GM12872 (cell line): ENCODE data around the gene SLC25A45.

Source experiments
- TF ChIP-seq, protein P1 (sequence below): IDR thresholded peaks from 3 replicates; pipeline ENCODE4 v1.5.1; 2011; ENCODE audit warnings: low read depth, mild to moderate bottlenecking, low read length, moderate library complexity; ENCODE audit not compliant: insufficient read depth

Gene SLC25A45, protein sequence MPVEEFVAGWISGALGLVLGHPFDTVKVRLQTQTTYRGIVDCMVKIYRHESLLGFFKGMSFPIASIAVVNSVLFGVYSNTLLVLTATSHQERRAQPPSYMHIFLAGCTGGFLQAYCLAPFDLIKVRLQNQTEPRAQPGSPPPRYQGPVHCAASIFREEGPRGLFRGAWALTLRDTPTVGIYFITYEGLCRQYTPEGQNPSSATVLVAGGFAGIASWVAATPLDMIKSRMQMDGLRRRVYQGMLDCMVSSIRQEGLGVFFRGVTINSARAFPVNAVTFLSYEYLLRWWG

GRCh38 chr11:65382033-65382803 lies at the start of gene SLC25A45:
SLC25A45 (minus strand) TSS chr11:65382646; CDS start chr11:65381951, 695 bp downstream.
- TF ChIP-seq, protein P1, sequence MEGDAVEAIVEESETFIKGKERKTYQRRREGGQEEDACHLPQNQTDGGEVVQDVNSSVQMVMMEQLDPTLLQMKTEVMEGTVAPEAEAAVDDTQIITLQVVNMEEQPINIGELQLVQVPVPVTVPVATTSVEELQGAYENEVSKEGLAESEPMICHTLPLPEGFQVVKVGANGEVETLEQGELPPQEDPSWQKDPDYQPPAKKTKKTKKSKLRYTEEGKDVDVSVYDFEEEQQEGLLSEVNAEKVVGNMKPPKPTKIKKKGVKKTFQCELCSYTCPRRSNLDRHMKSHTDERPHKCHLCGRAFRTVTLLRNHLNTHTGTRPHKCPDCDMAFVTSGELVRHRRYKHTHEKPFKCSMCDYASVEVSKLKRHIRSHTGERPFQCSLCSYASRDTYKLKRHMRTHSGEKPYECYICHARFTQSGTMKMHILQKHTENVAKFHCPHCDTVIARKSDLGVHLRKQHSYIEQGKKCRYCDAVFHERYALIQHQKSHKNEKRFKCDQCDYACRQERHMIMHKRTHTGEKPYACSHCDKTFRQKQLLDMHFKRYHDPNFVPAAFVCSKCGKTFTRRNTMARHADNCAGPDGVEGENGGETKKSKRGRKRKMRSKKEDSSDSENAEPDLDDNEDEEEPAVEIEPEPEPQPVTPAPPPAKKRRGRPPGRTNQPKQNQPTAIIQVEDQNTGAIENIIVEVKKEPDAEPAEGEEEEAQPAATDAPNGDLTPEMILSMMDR = peak; percentile 72

- TF ChIP-seq, protein P1 = no peak
Measured at GRCh38 chr11:65431451-65432099, 49.1 kb upstream of the SLC25A45 start.

- TF ChIP-seq, protein P1 = no peak
Measured at GRCh38 chr11:65430406-65431217, 48.2 kb upstream of the SLC25A45 start.

- TF ChIP-seq, protein P1 = no peak
Measured at GRCh38 chr11:65429724-65430405, 47.4 kb upstream of the SLC25A45 start.

DNA sequence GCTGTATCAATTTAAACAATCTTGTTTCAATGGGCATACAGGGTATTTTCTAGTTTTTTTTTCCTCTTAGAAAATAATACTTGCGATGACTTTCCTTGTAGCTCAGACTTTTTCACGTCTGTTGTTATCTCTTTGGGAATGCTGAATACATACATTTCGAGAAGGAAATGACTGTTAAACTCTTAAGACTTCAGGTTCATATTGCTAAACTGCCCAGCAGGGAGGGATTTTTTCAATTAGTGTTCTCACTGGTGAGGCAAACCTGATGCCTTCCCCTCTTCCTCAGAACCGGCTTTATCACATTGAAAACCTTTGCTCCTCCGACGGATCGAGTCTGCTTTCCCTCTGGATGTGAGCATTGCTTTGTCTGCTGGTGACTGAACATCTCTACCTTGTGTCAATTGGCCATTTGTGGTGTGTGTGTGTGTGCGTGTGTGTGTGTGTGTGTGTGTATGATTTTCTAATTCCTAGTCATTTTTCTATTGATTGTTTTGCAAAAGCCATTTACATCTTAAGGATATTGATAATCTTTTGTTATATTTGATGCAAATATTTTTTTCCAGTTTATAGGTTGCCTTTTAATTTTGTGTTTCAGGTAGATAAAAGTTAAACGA lies 46.7 kb upstream of the SLC25A45 start:
- TF ChIP-seq, protein P1 = no peak

- TF ChIP-seq, protein P1 = no peak
Measured at GRCh38 chr11:65428578-65429067, 46.2 kb upstream of the SLC25A45 start.
